Transverse colon (tissue), 4 donors: ENCODE results near the gene GABBR2.

ENCODE experiments used
- EP300 ChIP-seq: sonication (generic); formaldehyde crosslinking; IDR thresholded peaks from one replicate; pipeline ENCODE4 v1.6.1; 2017; ENCODE audit warnings: antibody characterized with exemption, low read depth
- POLR2A ChIP-seq: fragments of 450-650 bp; IDR thresholded peaks from one replicate; pipeline ENCODE4 v1.6.1; 2016; ENCODE audit warnings: antibody characterized with exemption, mild to moderate bottlenecking, moderate library complexity
- POLR2AphosphoS5 ChIP-seq, 3 donors: sonication (generic); formaldehyde crosslinking; IDR thresholded peaks; one replicate each; pipeline ENCODE4 v1.6.1; 2016; ENCODE audit warnings: antibody characterized with exemption in 3 of 3
- TF ChIP-seq, protein P1 (sequence below), 5 experiments: fragments of 200-600 bp in 3 of 5; fragments of 450-650 bp in 2 of 5; sonication (generic) in 3 of 5; IDR thresholded peaks; 1 replicate in 2 of 5; 2 replicates in 3 of 5; pipeline ENCODE4 v1.5.1; 2016 to 2017; ENCODE audit warnings: antibody characterized with exemption in 5 of 5, inconsistent platforms in 3 of 5, mild to moderate bottlenecking in 2 of 5, moderate library complexity in 1 of 5

DNA sequence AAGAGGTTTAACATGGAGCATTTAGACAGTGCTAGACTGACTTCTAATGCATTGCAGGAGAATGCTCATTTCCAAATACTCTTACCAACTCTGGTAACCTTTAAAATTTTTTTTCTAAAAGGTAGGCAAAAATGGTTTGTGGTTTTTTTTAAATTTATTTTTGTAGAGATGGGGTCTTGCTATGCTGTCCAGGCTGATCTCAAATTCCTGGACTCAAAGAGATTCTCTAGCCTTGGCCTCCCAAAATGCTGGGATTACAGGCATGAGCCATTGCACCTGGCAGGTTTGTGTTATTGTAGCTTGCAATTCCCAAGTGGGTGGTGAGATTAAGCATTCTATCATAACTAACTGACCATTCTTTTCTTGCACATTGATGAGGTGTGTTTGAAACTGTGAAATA lies 410.3 kb downstream of the GABBR2 start:
- no peak for TF ChIP-seq POLR2A
- TF ChIP-seq, protein P1, sequence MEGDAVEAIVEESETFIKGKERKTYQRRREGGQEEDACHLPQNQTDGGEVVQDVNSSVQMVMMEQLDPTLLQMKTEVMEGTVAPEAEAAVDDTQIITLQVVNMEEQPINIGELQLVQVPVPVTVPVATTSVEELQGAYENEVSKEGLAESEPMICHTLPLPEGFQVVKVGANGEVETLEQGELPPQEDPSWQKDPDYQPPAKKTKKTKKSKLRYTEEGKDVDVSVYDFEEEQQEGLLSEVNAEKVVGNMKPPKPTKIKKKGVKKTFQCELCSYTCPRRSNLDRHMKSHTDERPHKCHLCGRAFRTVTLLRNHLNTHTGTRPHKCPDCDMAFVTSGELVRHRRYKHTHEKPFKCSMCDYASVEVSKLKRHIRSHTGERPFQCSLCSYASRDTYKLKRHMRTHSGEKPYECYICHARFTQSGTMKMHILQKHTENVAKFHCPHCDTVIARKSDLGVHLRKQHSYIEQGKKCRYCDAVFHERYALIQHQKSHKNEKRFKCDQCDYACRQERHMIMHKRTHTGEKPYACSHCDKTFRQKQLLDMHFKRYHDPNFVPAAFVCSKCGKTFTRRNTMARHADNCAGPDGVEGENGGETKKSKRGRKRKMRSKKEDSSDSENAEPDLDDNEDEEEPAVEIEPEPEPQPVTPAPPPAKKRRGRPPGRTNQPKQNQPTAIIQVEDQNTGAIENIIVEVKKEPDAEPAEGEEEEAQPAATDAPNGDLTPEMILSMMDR (IDR thresholded peaks at IDR 0.05): no peak
- no peak for TF ChIP-seq POLR2AphosphoS5 (IDR thresholded peaks at IDR 0.05)
- TF ChIP-seq EP300: no peak
